A549 treated with CORT108297 at 1 μM for 4 hours (cell line): ENCODE results near the gene SP100. TPM values are rescaled to one million over a fixed set of nuclear protein-coding genes. Genes with fewer than 3 reads are reported as not detected.

Experiments used
- total RNA-seq: library from RNA; stranded (reverse); fragments of 200-300 nt; extraction: Qiagen RNA extraction; gene quantifications from 5 replicates; pipeline ENCODE4 v1.2.3, GENCODE V29; 2022

The SP100 gene
- total RNA-seq: 24.8 to 31.5 TPM (median 28.7 TPM) in 5 replicates

GRCh38 chr2:230416061-230416721 is at the start of gene SP100:
SP100 (plus strand) TSS chr2:230416201; CDS start chr2:230416297, 96 bp downstream.

Other genes with a start within 250 kb of the SP100 start
- gene SP110, start 196.2 kb upstream of the SP100 start, total RNA-seq: 5.1 to 7.8 TPM (median 7.0 TPM) in 5 replicates
- gene SP140, start 190.5 kb upstream of the SP100 start, total RNA-seq: 0.10 to 0.45 TPM (median 0.16 TPM) in 3 of 5 replicates, not detected in the others
- gene SP140L, start 89.0 kb upstream of the SP100 start, total RNA-seq: 3.2 to 3.8 TPM (median 3.6 TPM) in 5 replicates